ENCODE results near the gene TMEM234.

The TMEM234 gene

GRCh38 chr1:32170991-32171390 lies 51.2 kb downstream of the TMEM234 start:
- no peak for DNase-seq

Measured in DMS79 treated with DMSO at 0.1 percent for 48 hours (cell line).